ENCODE measurements around the gene NAXD. TPM values are rescaled to one million over a fixed set of nuclear protein-coding genes. Genes with fewer than 3 reads are reported as not detected.

Gene NAXD
- total and polyA plus RNA-seq, 2 of the 4 experiments (the other 2 are of a cell fraction): 10.2 to 27.2 TPM

- H2BK15ac ChIP-seq (ENCODE audit: low read depth, low read length): no peak overlapping the region
- H4K5ac ChIP-seq (ENCODE audit: low read depth, low read length): no peak overlapping the region
- H2BK120ac ChIP-seq (ENCODE audit: low read depth, low read length): no peak overlapping the region
- no peak overlapping the region for H2AFZ ChIP-seq (replicated peaks; ENCODE audit: low read length, poor library complexity)
- H2AK9ac ChIP-seq (replicated peaks; ENCODE audit: low read depth, low read length, poor library complexity): no peak overlapping the region
- dilution Hi-C loops (cut with HindIII; ENCODE audit: low sequenced_read_pairs, unreplicated experiment) (no loop called here), intact Hi-C loops (cut with micrococcal nuclease) (no loop called here), in situ Hi-C loops (cut with MboI; ENCODE audit: low sequenced_read_pairs) (no loop called here)
- no peak overlapping the region for H3K4me3 ChIP-seq (ENCODE audit: insufficient read depth, low read depth, low read length)
- no peak overlapping the region for H3K27ac ChIP-seq (ENCODE audit: insufficient read depth, low read length)
- H3K18ac ChIP-seq (ENCODE audit: low read depth, low read length): no peak overlapping the region
- no peaks in the 10 kb centered on the region for H3K4me1 ChIP-seq (ENCODE audit: control insufficient read depth, insufficient read depth, low read length)
- H2BK5ac ChIP-seq (ENCODE audit: low read depth, low read length, poor library complexity, severe bottlenecking): no peak overlapping the region
- ChIA-PET POLR2A (ENCODE audit: unreplicated experiment) (no interaction called here), CTCF (no interaction called here)
- no peak overlapping the region for H3K14ac ChIP-seq (replicated peaks; ENCODE audit: low read depth, low read length)
- H3K56ac ChIP-seq (ENCODE audit: extremely low read depth, insufficient read depth, low read length): no peak overlapping the region
- H3K27me3 ChIP-seq (ENCODE audit: control insufficient read depth, insufficient read depth, low read length): no peaks in the 10 kb centered on the region
- ATAC-seq (ENCODE audit: low read depth): no peak
- peaks cover 2% of the 10 kb centered on the region; the same call in 1 of the 2 replicates for H3K9me1 ChIP-seq (ENCODE audit: insufficient read depth, low read length)
- no peak overlapping the region for H2AK5ac ChIP-seq (ENCODE audit: low read depth, low read length)
- peaks cover 28% of the 10 kb centered on the region for H3K36me3 ChIP-seq (ENCODE audit: control insufficient read depth, insufficient read depth, low read length)
- no peak for TF ChIP-seq ELK1 (IDR thresholded peaks at IDR 0.05; ENCODE audit: borderline replicate concordance, low read depth, low read length)
- no peak for TF ChIP-seq MAZ (IDR thresholded peaks at IDR 0.05; ENCODE audit: borderline replicate concordance, low read depth, low read length)
- no peak for TF ChIP-seq SMC3 (IDR thresholded peaks at IDR 0.05; ENCODE audit: low read depth, low read length)
- no peak for TF ChIP-seq RAD21 (IDR thresholded peaks at IDR 0.05; ENCODE audit: low read length)
- TF ChIP-seq MXI1 (IDR thresholded peaks at IDR 0.05; ENCODE audit: borderline replicate concordance, low read depth, low read length): no peak
- no peak for TF ChIP-seq FOS (IDR thresholded peaks at IDR 0.05; ENCODE audit: low read depth, low read length)
- no peak for TF ChIP-seq MAFK (IDR thresholded peaks at IDR 0.05; ENCODE audit: low read depth, low read length)
- H3K79me1 ChIP-seq (ENCODE audit: low read depth in 1 of 2, low read length in 2 of 2): peaks cover 7 to 26% of the 10 kb centered on the region in 2 experiments; a peak in 3 of 4 replicates
- no peak overlapping the region for H3K23ac ChIP-seq (ENCODE audit: low read depth, low read length)
- no peak overlapping the region for H3K9ac ChIP-seq (ENCODE audit: low read depth, low read length)
- H3K4ac ChIP-seq (ENCODE audit: low read depth, low read length): no peak overlapping the region
- H3K9me3 ChIP-seq (ENCODE audit: control insufficient read depth, insufficient read depth, low read length): no peaks in the 10 kb centered on the region
- H2BK20ac ChIP-seq (ENCODE audit: low read depth, low read length): no peak overlapping the region
- no peak overlapping the region for H3K4me2 ChIP-seq (ENCODE audit: low read depth, low read length)
- 96% methylated on average over 12 of the region's 16 CpGs; no CpG with 5 or more reads in 1 of the 2 experiments for WGBS, 2 experiments (ENCODE audit: extremely low coverage in 2 of 2, insufficient read length in 1 of 2)
- no peak overlapping the region for H4K8ac ChIP-seq (ENCODE audit: low read depth in 2 of 2, low read length in 2 of 2)
- DNase-seq: no peak
- no TSS peak for BruUV-seq (replicated peaks)
- H4K20me1 ChIP-seq (ENCODE audit: insufficient read depth, low read length): no peaks in the 10 kb centered on the region
- no peak overlapping the region for H4K91ac ChIP-seq (ENCODE audit: insufficient read depth, low read depth, low read length)
Measured at GRCh38 chr13:110651726-110652230, 36.4 kb downstream of the NAXD start.
